ENCODE data around the gene CCL22.
"Not testable (repeated sequence)": the region's sequence is repeated elsewhere in the genome, so short reads cannot be mapped to it uniquely, and the experiment has no call there.

Gene CCL22

DNA sequence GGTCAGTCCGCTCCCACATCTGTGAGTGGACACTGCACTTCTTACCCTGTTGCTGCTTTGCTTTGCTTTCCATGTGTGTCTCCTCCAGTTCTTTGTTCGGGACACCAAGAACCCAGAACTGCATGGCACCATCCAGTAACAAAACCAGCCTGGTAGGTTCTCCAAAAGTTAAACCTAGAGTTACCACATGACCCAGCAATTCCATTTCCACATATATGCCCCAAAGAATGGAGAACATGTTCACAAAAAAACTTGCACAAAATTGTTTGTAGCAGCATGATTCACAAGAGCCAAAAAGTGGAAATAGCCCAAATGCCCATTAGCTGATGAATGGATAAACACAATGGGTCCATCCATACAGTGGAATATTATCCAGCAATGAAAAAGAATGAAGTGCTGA, 10.3 kb upstream of the CCL22 start:
- DNase-seq = no peak

DNA sequence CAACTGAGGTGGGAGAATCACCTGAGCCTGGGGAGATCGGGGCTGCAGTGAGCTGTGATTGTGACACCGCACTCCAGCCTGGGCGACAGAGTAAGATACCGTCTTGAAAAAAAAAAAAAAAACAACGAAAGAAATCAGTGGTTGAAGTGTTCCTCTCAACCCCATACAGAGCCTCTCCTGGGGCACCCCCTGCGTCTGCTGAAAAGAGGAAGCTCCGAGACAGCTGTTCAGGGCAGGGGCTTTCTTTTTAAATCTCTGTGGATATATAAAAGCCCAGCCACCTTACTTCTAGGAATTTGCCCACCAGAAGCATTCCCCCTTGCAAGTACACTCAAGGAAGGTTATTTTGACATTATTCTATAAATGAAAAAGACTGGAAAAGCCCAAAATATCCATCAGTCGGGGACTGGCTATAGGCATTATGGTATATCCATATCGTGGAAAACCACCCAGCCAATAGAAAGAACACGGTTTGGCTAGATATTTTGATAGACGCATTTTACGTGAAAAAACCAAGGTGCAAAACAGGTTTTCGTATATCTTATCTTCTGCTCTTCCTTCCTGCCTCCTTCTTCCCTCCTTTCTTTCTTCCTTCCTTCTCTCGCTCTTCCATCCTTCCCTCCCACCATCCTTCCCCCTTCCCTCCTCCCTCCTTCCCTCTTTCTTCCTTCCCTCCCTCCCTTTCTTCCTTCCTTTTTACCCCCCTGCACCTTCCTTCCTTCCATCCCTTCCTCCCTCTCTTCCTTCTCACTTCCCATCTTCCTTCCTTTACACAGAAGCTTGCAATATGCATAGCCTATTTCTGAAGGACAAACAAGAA, 9.2 kb upstream of the CCL22 start:
- DNase-seq = no peak

DNA sequence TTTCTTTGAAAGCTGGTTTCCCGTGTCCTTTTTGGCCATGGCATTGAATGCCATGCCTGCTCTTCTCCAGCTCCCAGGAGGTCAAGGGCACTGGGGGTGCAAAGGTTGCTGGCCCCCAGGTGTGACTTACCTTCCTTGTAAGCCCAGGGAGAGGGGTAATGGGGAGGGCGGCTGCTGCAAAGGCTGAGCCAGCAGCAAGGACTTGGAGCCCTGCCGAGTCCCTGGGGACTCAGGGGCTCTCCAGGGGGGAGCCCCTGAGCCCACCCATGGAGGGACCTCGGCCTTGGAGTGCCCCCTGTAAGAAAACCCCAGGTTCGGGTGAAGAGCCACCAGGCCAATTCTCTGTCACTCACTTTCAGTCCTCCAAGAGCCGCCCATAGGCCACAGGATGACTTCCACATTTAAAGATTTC, 5.9 kb upstream of the CCL22 start:
- no peak for DNase-seq

DNA sequence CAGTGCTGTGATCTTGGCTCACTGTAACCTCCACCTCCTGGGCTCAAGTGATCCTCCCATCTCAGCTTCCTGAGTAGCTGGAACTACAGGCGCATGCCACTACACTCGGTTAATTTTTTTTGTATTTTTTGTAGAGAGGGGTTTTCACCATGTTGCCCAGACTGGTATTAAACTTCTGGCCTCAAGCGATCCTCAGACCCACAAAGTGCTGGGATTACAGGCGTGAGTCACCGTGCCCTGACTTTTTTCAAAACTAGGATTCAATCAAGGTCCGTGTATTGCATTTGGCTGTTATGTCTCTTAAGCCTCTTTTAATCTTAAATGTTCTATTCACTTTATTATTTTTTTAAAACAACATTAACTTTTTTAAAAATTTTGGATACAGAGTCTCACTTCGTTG, 4.3 kb upstream of the CCL22 start:
- no peak for DNase-seq

DNA sequence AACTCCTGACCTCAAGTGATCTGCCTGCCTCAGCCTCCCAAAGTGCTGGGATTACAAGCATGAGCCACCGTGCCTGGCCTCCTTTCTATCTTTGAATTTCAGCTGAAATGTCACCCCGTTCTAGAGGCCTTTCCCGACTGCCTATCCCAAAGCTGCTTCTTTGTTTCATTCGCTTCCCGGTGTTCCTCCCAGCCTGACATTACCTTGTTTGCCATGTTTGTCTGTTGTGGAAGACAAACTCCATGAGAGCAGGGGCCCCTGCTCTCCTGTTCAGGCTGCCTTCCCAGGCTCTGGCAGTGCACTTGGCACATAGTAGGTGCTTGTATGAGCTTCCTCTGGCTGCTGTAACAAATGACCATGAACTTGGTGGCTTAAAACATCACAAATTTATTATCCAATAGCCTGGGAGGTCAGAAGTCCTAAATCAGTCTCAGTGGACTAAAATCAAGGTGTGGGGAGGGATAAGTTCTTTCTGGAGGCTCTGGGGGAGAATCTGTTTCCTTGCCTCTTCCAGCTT, 2.6 kb upstream of the CCL22 start:
- DNase-seq = no peak

DNA sequence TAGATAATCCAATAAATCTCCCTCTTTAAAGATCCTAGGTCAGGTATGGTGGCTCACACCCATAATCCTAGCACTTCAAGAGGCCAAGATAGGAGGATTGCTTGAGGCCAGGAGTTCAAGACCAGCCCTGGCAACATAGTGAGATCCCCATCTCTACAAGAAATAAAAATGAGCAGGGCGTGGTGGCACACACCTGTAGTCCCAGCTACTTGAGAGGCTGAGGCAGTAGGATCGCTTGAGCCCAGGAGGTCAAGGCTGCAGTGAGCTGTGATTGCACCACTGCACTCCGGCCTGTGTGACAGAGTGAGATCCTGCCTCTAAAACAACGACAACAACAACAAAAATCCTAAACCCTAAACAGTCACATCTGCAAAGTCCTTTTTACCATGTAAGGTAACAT, 2.0 kb upstream of the CCL22 start:
- DNase-seq = no peak

DNA sequence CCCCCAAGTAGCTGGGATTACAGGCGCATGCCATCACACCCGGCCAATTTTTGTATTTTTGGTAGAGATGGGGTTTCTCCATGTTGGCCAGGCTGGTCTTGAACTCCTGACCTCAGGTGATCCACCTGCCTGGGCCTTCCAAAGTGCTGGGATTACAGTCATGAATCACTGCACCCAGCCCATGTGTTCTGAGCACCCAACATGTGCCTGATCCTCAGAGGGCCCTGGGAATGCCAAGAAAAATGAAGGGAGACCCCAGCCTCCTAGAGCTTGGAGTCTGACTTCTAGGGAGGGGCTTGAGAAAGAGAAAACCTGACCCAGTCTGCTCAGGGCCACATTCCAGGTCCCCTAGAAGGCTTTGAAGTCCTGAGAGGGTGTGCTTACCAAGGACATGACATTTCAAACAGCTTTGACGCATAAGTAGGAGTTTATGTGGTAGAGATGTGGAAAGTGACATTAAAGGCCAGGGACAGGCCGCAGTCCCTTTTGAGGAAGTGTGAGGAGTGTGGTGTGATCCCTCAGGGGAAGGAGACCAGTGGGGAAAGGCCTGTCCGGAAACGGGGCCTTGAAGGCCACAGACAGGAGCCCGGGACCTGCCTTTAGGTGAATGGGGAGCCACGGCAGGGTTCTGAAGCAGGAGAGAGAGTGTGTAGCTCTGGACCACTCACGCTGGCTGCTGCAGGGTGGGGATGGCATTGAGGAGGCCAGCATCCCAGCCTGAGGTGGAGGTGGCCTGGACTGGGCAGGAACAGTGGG, 1.1 kb upstream of the CCL22 start:
- DNase-seq = no peak

DNA sequence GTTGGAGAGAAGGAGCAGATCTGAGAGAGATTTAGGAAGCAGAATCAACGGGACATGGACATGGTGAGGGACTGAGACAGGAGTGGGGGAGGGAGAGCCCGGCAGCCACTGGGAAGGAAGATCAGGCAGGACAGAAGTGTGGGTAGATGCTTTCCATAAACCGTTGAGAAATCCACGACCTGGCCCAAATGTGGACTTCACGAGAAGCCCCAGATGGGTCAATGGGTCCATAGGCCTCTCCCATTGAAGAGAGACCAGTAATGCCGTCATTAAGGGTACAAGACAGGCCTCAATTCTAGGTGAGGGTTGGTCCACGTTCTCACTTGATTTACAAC, 530 bp upstream of the CCL22 start:
- DNase-seq = no peak

DNA sequence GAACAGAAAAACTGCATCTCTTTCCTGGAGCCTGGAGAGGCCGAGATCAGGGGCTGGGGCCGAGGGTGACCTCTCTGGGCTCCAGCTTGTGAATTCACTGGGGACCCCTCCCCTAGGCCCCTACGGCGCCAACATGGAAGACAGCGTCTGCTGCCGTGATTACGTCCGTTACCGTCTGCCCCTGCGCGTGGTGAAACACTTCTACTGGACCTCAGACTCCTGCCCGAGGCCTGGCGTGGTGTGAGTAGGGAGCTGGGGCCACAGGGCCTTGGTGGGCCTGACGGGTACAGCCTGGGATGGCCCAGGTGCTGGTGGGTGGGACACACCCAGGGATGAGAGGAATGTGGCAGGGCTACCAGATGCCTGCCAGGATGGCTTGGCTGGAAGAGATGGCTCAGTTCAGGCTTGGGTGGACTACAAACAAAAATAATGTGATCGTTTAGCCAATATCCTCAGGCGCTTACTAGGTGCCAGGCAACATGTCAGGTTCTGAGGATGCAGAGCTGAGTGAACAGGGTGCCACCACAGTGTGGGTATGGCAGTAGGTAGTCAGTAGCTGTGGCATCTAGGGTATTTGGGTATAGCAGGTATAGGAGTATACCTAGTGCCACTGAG, 1.8 kb downstream of the CCL22 start:
- no peak for DNase-seq

DNA sequence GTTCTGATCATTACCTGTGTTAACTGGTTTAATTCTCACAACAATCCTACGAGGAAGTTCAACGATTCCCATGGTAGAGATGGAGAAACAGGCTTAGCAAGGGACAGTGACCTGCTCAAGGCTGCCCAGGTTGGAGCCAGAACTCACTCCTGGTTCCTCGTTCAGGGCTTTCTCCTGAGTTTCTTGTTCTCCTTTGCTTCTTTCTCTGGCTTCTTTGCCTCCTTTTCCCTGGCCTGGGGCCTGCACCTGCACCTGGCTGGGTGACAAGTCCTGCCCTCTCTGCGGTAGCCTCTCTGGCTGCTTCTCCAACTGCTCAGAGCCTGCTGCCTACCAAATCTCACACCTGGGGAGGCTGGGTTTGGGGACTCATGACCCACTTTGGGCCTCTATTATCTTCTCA, 2.8 kb downstream of the CCL22 start:
- DNase-seq = no peak

DNA sequence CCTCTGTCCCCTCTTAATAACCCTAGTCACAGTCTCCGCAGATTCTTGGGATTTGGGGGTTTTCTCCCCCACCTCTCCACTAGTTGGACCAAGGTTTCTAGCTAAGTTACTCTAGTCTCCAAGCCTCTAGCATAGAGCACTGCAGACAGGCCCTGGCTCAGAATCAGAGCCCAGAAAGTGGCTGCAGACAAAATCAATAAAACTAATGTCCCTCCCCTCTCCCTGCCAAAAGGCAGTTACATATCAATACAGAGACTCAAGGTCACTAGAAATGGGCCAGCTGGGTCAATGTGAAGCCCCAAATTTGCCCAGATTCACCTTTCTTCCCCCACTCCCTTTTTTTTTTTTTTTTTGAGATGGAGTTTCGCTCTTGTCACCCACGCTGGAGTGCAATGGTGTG, 5.6 kb downstream of the CCL22 start:
- DNase-seq = no peak

DNA sequence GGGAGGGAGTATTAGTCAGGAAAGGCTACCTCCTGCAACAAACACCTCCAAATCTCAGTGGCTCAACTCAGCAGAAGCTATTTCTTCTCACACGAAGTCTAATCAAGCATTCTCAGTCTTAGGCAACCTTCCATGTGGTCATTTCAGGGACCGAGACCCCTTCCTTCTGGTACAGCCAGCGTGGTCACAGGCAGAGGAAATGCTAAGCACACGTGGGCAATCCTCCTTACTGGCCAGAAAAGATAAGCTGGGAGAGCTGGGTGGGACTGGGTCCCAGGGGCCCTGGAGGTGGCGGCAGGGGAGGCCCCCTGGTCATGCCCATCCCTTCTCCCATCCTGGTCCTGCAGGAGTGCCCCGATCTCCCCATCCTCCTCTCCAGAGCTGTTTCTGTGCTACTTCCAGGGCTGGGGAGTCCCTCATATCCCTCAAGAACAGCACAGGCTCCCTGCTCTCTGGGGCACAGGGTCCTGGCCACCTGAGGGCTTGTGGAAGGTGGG, 8.0 kb downstream of the CCL22 start:
- DNase-seq = no peak

DNA sequence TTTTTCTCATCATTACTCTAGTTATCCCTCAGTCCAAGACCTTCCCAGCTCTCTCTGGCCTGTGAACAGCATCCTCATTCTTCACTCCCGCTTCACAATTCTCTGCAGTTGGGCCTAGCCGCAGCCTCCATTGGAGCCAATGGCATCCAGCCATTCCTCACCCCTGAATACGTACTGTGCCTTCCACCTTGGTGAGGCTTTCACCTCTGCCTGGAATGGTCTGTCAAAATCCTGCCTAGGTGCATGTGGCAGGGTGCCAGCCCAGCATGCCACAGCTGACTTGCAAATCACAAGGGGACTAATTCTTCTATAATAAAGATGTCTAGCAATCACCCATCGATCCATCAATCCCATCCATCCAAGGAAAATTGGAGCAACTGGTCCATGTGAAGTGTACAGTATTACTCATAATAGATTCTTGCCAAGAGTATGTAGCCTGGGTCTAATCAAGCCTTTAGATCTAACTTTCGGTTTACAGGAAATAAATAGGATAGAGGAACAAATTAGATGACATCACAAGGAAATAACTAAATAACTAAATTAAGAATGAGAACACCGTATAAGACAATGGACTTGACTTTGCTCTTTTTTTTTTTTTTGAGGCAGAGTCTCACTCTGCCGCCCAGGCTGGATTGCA, 8.7 kb downstream of the CCL22 start:
- DNase-seq = no peak

DNA sequence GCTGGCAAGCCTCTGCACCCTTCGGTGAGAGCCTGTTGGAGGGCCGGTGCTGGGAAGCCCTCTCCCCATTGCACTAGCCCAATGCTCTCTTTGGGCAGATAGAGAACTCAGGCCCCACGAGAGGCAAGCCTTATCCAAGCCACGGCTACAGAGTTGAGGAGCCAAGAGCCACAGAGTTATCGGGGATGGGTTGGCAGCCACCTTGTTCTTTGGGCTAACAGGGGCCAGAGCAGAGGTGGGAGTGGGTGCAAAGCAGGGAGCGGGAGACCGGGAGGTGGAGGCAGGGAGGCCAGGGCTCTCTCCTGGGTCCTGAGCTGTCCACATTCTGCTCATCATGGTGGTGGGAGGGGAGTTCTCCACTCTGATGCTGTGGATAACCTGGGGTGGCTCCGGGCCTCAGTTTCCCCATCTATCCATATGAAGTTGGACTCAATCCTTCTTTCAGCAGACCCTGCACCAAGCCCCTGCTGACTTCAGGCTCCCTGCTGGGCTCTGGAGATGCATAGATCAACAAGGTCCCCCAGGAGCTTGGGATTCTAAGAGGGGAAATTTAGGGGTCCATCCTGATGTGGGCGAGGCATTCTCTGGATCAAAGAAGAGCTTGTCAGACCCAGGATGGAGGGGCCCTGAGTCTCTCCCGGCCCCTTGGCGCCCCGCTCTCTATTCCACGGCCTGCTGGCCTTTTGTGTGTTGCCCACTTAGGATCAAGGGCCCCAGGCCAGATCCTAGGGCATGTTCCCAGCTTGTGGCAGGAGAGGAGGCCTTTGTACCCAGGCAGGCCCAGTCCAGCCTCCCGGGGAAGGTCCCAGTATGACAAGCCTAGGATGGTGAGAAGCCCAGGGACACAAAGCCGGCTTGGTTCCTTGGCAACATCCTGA, 13.2 kb downstream of the CCL22 start:
- no peak for DNase-seq

DNA sequence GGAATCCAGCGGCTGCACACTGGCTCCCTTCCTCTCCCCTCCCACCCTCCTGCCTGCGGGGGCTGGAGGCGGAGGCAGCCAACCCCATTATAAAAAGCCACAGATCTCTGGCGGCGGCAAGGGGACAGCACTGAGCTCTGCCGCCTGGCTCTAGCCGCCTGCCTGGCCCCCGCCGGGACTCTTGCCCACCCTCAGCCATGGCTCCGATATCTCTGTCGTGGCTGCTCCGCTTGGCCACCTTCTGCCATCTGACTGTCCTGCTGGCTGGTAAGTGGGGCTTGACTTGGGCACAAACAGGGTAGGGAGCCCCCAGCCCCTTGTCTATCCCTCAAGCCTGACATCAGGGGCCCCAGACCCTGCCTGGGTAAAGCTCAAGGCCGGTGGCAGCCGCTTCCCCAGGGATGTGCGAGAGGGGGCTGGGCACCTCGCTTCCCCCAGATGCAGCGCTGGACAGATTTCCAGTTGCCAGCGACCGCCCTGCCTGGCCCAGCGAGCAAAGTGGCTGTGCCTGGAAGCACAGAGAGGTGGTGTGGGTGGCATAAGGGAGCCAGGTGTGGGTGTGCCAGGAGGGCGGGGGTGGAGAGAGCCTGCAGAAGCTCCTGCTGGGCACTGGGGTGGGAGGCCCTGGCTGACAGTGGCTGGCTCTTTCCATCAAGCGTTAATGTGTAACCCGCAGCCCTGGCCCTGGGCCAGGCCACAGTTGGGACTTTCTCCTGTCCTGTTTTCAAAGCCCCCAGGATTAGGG, 14.0 kb downstream of the CCL22 start, which contains the start of gene CX3CL1:
TSS of gene CX3CL1 (plus strand) at position 119 of the 745 bp plus-strand sequence. CDS start at position 198, 79 bp downstream.
- DNase-seq = no peak

DNA sequence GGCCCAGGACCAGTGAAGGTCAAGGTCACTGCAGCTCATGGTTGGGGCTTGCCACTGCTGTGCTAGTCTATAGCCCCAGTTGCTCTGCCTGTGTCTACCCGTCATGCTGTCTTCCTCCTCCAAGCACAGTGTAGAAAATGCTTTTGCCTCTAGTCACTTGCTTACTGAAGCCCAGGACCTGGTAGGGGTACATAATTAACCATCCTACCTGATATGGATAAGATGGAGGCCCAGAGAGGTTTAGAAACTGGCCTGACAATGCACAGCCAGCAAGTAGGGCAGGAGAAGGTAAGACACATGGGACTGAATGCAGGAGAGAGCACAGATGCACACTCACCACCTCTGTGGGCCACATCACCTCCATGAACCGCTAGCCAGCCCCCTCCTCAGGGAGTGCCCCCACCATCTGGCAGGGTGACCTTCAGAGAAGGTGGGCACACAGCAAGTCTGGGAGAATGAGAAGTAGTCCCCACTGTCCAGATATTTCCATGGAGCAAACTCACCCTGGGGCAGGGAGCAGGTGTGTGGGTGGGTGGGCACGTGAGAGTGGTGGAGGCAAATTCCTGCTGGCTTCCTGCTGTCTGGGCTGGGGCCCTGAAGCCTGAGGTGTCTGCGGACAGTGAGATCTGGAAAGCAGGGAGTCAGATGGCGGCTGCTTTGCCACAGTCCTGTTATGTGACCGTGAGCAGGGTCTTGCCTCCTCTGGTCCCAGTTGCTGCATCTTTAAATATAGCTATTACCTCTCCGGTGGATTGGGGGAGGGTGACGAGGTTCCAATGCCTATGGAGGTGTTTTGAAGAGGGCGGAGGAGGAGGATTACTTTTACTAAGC, 14.7 kb downstream of the CCL22 start:
- no peak for DNase-seq

DNA sequence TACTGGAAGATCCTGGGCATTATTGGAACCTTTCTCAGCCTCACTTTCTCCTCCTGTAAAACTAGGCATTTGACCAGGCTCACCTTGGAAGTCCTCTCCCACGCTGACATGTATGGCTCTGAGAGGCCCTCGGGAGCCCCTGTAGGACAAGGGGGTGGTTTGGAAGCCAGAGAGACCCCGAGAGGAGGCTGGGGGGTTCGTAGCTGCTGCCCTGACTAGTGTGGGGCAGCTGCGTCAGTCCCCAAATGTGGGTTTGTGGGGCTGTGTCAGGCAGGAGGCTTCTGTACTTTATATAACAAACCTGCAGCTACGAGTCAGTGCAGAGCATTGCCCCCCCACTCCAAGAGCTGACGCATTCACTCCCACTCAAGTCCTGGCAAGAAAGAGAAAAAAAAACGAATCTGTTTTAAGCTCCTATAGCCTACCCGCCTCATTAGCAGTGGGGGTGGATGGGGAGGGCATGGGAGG, 15.5 kb downstream of the CCL22 start:
- DNase-seq = no peak

DNA sequence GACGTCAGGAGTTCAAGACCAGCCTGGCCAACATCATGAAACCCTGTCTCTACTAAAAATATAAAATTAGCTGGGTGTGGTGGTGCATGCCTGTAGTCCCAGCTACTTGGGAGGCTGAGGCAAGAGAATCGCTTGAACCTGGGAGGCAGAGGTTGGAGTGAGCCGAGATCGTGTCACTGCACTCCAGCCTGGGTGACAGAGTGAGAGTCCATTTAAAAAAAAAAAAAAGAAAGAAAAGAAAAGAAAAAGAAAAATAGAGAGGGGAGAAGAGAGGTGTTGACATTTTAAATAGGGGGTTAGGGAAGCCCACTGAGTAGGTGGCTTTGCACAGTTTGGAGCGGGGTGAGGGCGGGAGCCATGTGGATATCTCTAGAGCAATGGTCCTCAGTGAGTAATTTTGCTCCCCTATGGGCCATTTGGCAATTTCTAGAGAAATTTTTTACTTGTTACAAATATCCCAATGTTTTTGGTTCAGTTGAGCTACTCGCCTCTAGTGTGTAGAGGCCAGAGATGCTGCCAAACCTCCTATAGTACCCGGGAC, 16.4 kb downstream of the CCL22 start:
- DNase-seq = not testable (repeated sequence)

DNA sequence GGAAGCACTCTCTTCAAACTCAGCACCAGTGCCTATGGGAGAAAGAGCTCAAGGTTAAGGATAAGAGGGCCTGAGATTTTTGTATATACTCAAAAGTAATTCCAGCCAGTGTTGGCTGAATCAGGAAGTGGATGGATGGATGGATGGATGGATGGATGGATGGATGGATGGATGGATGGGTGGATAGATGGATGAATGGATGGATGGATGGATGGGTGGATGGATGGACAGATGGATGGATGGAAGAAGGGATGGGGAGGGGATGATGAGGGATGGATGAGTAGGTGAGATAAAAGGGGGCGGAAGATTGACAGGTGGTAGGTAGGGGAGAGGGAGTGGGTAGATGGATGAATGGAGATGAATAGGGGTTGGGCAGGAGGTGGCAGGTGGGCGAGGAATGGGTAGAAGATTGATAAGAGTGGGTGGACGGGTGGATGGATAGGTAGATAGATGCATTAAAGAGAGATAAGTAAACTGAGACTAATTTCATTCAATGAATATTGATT, 17.8 kb downstream of the CCL22 start:
- no peak for DNase-seq

All from NCI-H1048 (cell line).